DMS153 (cell line): ENCODE data around the gene XYLT1.
A peak's percentile ranks its signal among the peaks of the same experiment; 100 is the strongest.

Experiments
- DNase-seq: peaks from one replicate; lab custom pipeline; 2025; lab: John Stamatoyannopoulos, UW

Gene XYLT1

GRCh38 chr16:17374668-17375255 is 96.0 kb downstream of the XYLT1 start:
- DNase-seq: no peak

DNA sequence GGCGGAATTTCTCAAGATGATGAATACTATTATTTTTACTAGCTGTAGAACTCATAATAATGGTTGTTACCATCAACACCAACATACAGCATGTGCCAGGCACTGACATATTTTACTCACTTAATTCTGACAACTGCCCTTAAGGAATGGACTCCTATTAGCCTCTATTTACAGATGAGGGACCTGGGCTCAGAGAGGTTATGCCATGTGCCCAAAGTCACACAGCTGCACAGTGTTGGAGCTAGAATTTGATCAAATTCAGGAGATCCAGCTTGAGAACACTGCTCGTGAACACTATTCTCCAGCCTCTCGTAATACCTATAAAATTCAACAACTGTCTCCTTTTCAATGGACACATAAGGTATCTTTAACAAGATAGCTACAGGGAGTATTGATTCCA is 97.2 kb downstream of the XYLT1 start:
- DNase-seq: no peak

DNA sequence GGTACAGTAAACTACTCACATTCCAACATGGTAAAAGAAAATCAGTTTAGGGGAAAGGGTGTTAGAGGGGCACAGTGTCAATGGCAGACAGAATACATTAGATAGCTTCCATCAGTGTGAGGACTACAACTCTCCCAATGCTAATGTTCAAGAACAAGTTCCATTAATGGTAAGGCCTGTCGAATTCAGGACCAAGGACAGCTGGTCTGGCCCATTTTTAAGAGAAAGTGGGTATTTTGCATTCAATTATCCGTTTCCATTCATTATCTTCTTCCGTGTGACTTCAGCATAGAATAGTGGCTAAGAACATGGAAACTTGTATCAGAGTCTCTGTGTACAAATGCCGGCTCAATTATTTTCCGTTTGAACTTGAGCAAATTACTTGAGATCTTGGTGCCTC is 98.4 kb downstream of the XYLT1 start:
- DNase-seq: no peak

- DNase-seq: no peak
These were observed 99.5 kb downstream of the XYLT1 start for GRCh38 chr16:17371299-17371698.

GRCh38 chr16:17370731-17371285 is 100.0 kb downstream of the XYLT1 start:
- DNase-seq: no peak

DNA sequence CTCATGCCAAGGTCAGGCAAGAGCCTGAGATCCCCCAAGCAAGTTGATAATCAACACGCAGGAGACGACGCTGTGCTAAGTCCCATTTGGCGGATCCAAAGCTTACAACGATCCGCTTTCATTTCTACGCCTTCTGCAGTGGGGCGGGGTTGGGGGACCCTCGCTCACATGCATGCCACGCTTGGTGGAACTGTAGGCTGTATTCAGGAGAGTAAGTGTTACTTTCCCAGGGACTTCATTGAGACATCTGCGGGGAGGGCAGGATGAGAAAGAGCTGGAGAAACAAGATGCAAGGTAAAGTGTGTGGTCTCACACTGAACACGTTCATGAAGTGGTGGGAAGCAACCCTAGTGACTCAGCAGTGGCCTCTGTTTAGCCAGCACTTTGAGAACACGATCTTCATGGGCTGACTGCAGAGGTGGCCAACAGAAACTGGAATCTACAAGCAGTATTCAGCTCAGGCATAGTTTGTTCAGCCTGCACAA is 100.5 kb downstream of the XYLT1 start:
- no peak for DNase-seq

DNA sequence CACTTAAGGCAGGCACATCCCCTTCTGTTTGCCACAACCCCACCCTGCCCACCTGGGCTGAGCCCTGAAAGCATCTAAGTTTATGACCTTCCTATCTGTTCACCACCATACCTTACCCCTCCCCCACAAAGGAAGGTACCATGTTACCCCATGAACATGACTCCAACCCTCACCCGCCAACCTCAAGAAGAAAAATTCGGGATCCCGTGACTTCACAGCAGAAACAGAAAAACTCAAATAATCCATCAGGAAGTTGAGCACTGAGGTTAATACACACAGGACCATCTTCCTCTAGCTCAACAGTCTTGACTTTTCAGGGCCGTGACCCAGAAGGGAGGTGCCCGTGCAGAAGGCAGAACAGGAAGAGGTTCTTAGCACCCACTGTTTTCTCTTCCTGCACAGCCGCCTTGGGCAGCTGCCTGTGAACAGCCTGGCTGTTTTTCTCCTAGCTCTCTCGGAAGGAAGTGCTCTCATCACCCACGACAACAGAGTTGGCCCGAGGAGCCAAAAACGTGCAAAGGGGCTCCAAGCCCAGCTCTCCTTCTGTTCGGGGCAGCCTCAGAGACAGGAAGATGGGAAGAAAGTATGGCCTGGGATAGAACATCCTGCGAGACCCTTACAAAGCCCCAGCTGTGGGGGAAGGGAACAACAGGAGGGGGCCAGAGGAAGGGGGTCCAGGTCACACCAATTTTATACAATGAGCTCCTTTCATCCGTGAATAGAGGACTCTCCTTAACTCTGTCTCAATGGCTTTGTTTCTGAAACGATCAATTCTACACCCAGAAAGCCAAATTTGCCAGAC is 101.1 kb downstream of the XYLT1 start:
- no peak for DNase-seq

GRCh38 chr16:17368951-17369350 is 101.8 kb downstream of the XYLT1 start:
- DNase-seq: no peak

GRCh38 chr16:17368446-17368845 is 102.3 kb downstream of the XYLT1 start:
- DNase-seq: no peak

DNA sequence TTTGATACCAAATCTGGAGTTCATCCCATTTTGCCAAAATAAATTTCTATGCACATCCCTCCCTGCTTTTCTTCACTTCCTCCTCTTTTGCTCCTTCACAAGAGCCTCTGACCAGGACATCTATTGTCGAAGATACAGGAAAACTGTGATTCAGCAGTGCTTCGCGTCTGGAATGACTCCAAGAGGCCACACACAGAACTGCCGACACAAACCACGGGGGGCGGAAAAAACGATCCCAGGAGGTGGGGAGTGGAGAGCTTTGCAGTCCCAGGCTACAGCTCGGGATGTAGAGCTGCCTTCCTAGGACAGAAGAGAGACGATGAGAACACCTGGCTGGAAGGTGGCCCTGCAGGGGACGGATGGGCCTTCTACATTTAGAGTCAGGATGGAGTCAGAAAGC is 102.8 kb downstream of the XYLT1 start:
- DNase-seq: peak; percentile 73

DNA sequence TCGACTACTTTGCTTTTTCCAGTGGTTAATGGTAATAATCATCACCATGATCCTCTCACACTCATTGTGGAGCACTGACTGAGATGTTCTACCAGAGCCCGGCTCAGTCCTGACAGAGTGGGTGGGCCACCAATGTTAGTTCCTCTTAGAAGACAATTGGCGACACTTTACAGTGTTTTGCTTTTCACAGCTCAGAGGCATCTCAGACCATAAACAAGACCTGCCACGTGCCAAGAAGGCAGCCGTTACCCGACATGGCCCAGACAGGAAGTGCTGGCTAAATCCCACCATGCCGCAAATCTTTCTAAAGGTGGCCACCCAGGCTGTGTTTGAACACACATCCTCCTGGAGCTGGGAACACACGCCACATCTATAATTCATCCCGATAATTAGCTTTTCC is 103.7 kb downstream of the XYLT1 start:
- DNase-seq: no peak

DNA sequence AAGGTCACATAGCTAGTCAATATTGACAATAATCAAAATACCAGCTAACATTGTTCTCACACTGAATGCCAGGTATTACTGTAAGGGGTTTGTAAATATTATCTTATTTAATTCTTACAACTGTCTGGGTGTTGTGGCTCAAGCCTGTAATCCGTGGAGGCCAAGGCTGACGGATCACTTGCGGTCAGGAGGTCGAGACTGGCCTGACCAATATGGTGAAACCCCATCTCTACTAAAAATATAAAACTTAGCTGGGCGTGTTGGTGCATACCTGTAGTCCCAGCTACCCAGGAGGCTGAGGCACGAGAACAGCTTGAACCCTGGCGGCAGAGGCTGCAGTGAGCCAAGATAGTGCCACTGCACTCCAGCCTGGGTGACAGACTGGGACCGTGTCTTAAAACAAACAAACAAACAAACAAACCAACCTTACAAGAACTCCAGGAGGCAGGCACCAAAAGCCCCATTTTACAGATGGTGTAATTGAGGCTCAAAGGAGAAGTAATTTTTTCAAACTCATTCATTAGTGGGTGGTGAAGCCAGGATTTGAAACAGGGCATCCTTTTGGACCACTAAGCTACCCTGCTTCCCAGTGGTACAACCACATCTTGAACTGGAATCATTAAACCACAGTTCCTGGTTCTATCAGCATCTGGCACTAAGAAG is 104.3 kb downstream of the XYLT1 start:
- no peak for DNase-seq

DNA sequence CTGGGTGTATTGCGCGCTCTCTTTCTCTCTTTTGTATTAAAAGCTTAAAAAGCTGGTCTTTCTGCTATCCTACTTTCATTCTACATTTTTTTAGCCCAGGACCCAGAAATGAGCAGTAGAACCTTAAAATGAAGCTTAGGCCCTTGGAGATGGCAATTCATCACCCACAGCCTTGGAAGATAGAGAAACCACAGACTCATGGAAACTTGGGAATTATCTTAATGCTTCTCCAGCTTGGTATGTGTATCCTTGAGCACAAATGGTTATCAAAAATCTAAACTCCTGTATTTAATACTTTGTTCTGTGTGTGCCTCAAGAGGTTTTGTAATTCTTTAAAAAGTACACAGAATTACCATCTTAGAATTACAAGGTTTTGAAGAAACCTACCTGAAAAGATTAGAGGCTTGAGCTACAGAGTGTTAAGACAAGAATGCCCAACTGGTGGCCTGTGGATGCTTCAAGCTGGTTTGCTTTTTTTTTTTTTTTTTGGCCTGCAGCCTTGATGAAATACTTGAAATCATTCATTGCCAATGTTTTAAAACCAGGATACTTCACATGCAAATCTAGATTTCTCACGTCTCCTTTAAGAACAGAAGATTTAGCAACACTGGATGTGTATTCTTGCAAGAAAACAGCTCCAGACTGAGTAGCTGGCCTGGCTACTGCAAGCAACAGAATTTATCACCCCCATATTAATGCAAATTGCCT is 105.0 kb downstream of the XYLT1 start:
- no peak for DNase-seq

GRCh38 chr16:17365211-17365541 is 105.6 kb downstream of the XYLT1 start:
- no peak for DNase-seq

- DNase-seq: no peak
These were observed 106.2 kb downstream of the XYLT1 start for GRCh38 chr16:17364319-17365210.

- DNase-seq: no peak
These were observed 107.8 kb downstream of the XYLT1 start for GRCh38 chr16:17362946-17363345.

GRCh38 chr16:17362183-17362582 is 108.6 kb downstream of the XYLT1 start:
- DNase-seq: no peak

DNA sequence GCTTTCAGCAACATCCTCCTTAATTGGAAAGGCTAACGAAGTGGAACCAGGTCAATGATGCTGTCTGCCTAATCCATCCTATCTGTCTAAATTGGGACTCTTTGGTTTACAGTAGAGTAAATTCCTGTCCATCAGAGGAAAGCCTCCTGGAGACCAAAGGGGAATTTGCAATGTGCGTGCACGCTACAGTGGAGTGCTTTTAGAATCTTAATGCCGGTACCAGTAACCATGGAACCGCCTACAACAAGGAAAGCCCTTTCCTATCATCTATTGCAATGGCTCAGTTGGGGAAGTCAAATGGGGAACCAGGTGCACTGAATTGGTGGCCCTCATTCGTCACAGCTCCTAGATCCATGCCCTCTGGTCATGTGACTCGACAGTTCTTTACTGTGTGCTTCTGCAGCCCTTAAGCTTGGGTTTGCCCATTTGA is 110.1 kb downstream of the XYLT1 start:
- DNase-seq: no peak

- DNase-seq: no peak
These were observed 110.9 kb downstream of the XYLT1 start for GRCh38 chr16:17359788-17360390.

- no peak for DNase-seq
These were observed 111.9 kb downstream of the XYLT1 start for GRCh38 chr16:17358846-17359245.

- no peak for DNase-seq
These were observed 112.4 kb downstream of the XYLT1 start for GRCh38 chr16:17358355-17358754.
